Skeletal muscle tissue (tissue), 4 donors: Measurements from ENCODE around the gene PLEKHA7. TPM values are rescaled to one million over a fixed set of nuclear protein-coding genes. Genes with fewer than 3 reads are reported as not detected.
"Not testable (repeated sequence)": the region's sequence is repeated elsewhere in the genome, so short reads cannot be mapped to it uniquely, and the experiment has no call there.

Source experiments
- H3K27ac ChIP-seq: one replicate; pipeline ENCODE4 v1.7.0; 2013; ENCODE audit warnings: mild to moderate bottlenecking, low read depth, low read length, inconsistent platforms
- H3K27me3 ChIP-seq, 3 donors: one replicate each; pipeline ENCODE4 v1.7.0; 2013; ENCODE audit warnings: low read length in 3 of 3; ENCODE audit not compliant: control insufficient read depth in 3 of 3, insufficient read depth in 3 of 3
- H3K36me3 ChIP-seq, 3 donors: one replicate each; pipeline ENCODE4 v1.7.0; 2013; ENCODE audit warnings: low read length in 3 of 3; ENCODE audit not compliant: control insufficient read depth in 3 of 3, insufficient read depth in 3 of 3
- H3K4me1 ChIP-seq, 3 donors: one replicate each; pipeline ENCODE4 v1.7.0; 2013; ENCODE audit warnings: low read length in 3 of 3, mild to moderate bottlenecking in 3 of 3; ENCODE audit not compliant: control insufficient read depth in 3 of 3, insufficient read depth in 3 of 3
- H3K4me3 ChIP-seq, 3 donors: one replicate each; pipeline ENCODE4 v1.7.0; 2013; ENCODE audit warnings: low read length in 3 of 3
- H3K9ac ChIP-seq, 3 donors: one replicate each; pipeline ENCODE4 v1.7.0; 2013; ENCODE audit warnings: low read length in 3 of 3, mild to moderate bottlenecking in 3 of 3, moderate library complexity in 2 of 3, low read depth in 1 of 3
- H3K9me3 ChIP-seq, 3 donors: one replicate each; pipeline ENCODE4 v1.7.0; 2013; ENCODE audit warnings: low read length in 3 of 3; ENCODE audit not compliant: control insufficient read depth in 3 of 3
- total RNA-seq: library from RNA; depleted of rRNA; stranded (reverse); fragments of >200 nt; gene quantifications from one replicate; pipeline ENCODE4 v1.2.3, GENCODE V29; 2014
- donor health status: Osteomylitis.

PLEKHA7 gene
- total RNA-seq, 1 donor from 2014 or later = 5.2 TPM

- Histone ChIP-seq H3K27me3 (no peaks in the 10 kb centered on the region), H3K4me3 (no peak overlapping the region), H3K9ac (no peak overlapping the region), H3K27ac (no peak overlapping the region), H3K4me1 (no peaks in the 10 kb centered on the region), H3K9me3 (no peaks in the 10 kb centered on the region), H3K36me3 (no peaks in the 10 kb centered on the region)
These were observed 47.1 kb downstream of the PLEKHA7 start for GRCh38 chr11:16966930-16967671.

DNA sequence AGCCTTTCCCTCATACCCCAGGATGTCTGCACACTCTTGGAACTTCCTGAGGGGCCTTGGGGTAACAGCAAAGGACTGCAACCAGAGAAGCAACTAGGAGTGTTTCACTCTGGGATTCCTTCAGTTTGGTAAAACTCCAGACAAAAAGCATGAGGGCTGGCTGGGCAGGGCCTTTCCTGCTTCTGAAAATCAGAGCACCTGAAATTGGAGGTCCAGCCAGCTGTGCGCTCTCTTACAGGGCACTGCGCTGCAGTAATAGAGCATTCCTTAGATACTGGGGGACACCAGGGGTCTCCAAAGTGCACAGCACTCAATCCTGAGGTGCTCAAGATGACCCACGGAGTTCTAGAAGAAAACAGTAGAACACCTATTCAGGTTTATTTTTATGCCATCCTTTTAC is 49.7 kb downstream of the PLEKHA7 start:
- Histone ChIP-seq H3K27me3 (no peaks in the 10 kb centered on the region), H3K9me3 (no peaks in the 10 kb centered on the region), H3K27ac (no peak overlapping the region), H3K36me3 (no peaks in the 10 kb centered on the region), H3K9ac (no peak overlapping the region), H3K4me1 (no peaks in the 10 kb centered on the region), H3K4me3 (no peak overlapping the region)

DNA sequence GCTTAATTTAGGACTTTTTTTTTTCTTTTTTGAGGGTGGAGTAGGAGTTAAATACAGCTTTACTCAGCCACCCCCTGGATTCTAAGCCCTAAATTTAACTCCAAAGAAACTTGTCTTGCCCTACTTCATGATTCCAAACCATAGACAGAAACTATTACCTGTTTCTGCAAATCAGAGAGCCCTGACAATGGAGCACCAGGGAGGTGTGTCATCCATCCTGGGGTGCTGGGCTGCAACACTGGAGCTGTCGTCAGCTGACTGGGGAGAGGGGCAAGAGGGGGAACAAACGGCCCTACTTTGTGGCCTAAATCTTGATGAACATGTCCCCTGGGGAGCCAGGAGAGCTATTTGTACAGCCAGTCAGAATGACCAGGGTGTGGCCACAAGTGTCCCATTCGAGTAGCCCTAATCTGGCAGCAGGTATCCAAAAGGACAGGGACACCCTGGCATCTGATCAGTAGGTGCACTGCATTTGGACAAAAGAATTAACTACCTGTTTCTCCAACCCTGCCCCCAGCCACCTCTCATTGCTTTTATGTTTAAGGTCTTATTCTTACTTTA is 50.8 kb downstream of the PLEKHA7 start:
- Histone ChIP-seq H3K27ac (no peak overlapping the region), H3K27me3 (no peaks in the 10 kb centered on the region), H3K9ac (no peak overlapping the region), H3K36me3 (no peaks in the 10 kb centered on the region), H3K4me3 (no peak overlapping the region), H3K9me3 (no peaks in the 10 kb centered on the region), H3K4me1 (no peaks in the 10 kb centered on the region)

DNA sequence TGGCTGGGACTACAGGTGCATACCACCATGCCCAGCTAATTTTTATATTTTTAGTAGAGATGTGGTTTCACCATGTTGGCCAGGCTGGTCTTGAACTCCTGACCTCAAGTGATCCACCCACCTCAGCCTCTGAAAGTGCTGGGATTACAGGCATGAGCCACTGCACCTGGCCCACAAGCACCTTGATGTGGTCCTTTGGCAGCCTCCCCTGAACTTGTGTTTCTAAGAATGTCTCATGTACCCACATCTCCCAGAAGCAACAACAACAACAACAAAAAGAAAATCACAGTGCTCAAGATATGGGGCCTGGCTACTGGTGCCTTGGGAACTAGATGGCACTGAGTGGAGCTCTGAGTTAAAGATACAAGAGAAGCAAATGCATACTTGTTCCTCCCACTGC is 51.6 kb downstream of the PLEKHA7 start:
- H3K4me1 ChIP-seq, H3K9ac ChIP-seq, H3K36me3 ChIP-seq, H3K27me3 ChIP-seq, H3K27ac ChIP-seq, H3K4me3 ChIP-seq, H3K9me3 ChIP-seq: not testable (repeated sequence)

- Histone ChIP-seq H3K27me3 (no peaks in the 10 kb centered on the region), H3K4me1 (no peaks in the 10 kb centered on the region), H3K9ac (no peak overlapping the region), H3K4me3 (no peak overlapping the region), H3K9me3 (no peaks in the 10 kb centered on the region), H3K36me3 (no peaks in the 10 kb centered on the region), H3K27ac (no peak overlapping the region)
These were observed 52.1 kb downstream of the PLEKHA7 start for GRCh38 chr11:16962146-16962545.

DNA sequence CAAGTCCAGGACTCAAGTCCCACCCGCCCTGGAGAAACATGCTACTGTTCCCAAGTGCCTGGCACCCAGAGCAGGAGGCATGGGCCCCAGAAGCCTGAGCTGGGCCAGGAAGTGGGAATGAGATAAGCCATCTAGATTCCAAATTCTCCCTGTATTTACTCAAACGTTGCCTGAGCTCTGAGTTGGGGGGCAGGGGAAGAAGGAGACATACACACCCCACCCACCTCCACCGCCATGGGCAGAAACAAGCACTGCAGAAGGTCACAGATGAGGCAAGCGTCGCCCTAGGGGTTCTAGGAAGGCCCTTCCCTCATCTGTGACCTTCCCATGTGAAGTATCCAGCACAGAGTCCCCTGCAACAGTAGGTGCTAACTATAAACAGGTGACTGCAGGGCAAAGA is 54.0 kb downstream of the PLEKHA7 start:
- Histone ChIP-seq H3K36me3 (no peaks in the 10 kb centered on the region), H3K4me1 (no peaks in the 10 kb centered on the region), H3K9me3 (no peaks in the 10 kb centered on the region), H3K27me3 (no peaks in the 10 kb centered on the region), H3K27ac (no peak overlapping the region), H3K4me3 (no peak overlapping the region), H3K9ac (no peak overlapping the region)

DNA sequence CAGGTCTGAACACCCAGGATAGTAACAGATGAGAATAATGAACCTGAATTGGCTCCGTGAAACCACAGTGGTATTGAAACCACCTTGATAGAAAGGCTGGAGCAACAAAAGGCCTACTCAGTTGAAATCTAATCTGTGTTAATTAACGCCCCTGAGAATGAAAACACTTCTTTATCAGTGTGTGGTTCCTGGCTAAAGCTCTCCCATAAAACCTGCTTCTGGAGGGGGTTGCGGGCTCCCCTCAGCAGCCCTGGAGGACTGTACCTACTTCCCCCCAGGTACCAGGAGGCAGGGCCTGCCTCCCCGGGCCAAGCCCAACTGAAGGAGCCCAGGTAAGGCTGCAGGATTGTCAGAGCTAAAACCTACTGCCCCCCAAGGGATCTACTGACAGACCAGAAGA is 54.6 kb downstream of the PLEKHA7 start:
- no peaks in the 10 kb centered on the region for H3K36me3 ChIP-seq
- H3K27me3 ChIP-seq = no peaks in the 10 kb centered on the region
- H3K9me3 ChIP-seq = no peaks in the 10 kb centered on the region
- no peak overlapping the region for H3K4me3 ChIP-seq
- H3K4me1 ChIP-seq = no peaks in the 10 kb centered on the region
- H3K27ac ChIP-seq = no peak overlapping the region
- no peak overlapping the region for H3K9ac ChIP-seq

DNA sequence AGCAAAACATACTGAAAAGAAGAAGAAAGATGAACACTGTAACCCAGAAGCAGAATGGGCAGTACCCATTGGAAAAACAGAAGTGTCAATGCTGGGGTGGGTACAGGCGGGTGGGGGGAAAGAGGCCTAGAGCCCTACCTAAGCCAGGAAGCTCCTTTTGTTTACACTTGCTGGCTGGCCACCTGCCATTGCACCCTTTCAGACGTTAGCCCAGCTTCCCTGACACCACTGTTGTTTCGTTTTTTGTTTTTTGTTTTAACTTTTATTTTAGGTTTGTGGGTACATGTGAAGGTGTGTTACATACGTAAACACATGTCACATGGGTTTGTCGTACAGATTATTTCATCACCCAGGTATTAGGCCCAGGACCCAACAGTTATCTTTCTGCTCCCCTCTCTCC is 55.4 kb downstream of the PLEKHA7 start:
- Histone ChIP-seq H3K4me3 (no peak overlapping the region), H3K9me3 (no peaks in the 10 kb centered on the region), H3K4me1 (no peaks in the 10 kb centered on the region), H3K27me3 (no peaks in the 10 kb centered on the region), H3K36me3 (no peaks in the 10 kb centered on the region), H3K27ac (no peak overlapping the region), H3K9ac (no peak overlapping the region)

GRCh38 chr11:16956538-16957153 is 57.6 kb downstream of the PLEKHA7 start:
- no peaks in the 10 kb centered on the region for H3K4me1 ChIP-seq
- H3K27me3 ChIP-seq = no peaks in the 10 kb centered on the region
- H3K9ac ChIP-seq = no peak overlapping the region
- H3K4me3 ChIP-seq = no peak overlapping the region
- no peaks in the 10 kb centered on the region for H3K36me3 ChIP-seq
- no peaks in the 10 kb centered on the region for H3K9me3 ChIP-seq
- H3K27ac ChIP-seq = no peak overlapping the region

- H3K4me3 ChIP-seq = no peak overlapping the region
- H3K4me1 ChIP-seq = no peaks in the 10 kb centered on the region
- no peaks in the 10 kb centered on the region for H3K9me3 ChIP-seq
- H3K36me3 ChIP-seq = no peaks in the 10 kb centered on the region
- H3K27ac ChIP-seq = no peak overlapping the region
- no peak overlapping the region for H3K9ac ChIP-seq
- H3K27me3 ChIP-seq = no peaks in the 10 kb centered on the region
These were observed 60.6 kb downstream of the PLEKHA7 start for GRCh38 chr11:16953663-16954062.
